Activated naive CD4-positive, alpha-beta T cell treated with anti-CD3 and anti-CD28 coated beads, Interleukin-2, amount 50 U/mL, for 16 hours (primary cell): ENCODE results near the gene DNM2.

Source experiments
- DNase-seq: peaks from one replicate; pipeline ENCODE4 v3.0.0-alpha.2; 2020

DNM2 gene

DNA sequence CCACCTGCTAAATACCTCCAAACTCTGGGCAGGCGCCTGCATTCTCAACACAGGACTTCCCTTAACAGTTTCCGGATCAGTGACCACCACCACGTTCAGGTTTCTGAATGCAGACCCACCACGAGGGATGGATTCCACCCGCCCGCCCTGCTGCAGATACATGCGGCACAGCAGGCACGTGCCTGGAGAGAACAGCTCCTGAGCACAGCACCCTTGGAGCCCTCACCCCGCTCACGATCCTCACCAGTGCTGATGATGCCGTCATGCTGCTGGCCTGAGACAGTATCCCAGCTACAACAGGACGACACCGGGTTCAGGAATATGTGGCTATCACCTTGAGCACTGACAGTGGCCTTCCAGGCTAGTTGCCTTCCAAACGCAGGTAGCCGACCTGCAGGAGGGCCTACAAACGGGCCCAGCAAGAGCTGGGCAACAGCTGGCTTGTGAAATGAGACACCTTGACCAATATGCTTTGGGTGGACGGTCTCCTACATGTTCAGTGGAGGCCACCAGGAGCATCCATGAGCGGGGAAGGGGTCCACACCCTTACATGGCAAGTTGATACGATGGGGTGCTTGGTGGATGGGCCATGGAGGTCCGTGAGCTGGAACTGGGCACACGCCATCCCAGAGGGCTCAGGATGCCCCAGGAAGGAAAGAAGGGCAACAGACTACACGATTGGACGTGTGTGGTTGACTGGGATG lies 26.5 kb upstream of the DNM2 start:
- no peak for DNase-seq

DNA sequence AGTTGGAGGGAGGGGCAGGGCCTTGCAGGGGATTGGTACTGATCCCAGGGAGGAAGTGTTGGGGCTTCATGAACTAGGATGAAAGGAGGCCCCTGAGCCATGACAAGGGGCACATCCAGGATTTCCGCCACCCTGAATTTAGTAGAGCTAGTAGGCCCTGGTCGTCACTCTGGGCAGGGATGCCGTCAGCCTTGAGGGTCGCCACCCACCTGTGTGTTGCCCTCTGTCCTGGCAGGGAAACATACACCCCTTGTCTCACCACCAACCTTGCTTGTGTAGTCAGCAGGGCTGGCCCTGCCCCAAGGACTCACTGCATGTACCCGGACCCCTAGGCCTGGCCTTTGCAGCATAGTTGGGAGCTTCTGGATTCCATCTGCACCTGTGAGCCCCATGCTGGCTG lies 26.0 kb upstream of the DNM2 start:
- no peak for DNase-seq

DNA sequence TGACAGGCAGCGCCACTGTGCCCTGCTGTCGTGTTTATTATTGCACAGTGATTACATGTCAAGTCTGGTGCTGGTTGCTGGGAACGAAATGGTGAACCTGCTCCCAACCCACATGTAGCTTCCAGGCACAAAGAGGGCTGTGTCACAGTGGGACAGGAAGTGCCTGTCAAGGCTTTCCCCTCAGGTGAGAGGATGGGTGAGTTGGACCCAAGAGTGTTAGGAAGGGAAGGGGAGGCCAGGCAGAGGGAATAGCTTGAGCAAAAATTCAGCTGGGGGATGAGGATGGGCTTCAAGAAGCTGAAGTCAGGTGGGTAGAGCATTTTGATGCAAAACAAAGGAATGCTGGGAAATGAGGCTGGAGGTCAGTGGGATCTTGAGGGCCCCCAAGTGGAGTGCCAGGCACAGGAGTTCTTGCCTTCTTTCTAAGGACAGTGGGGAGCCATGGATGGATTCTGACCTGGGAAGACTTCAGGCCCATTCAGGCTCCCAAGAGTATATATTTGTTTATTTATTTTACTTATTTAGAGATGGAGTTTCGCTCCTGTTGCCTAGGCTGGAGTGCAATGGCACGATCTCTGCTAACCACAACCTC lies 25.1 kb upstream of the DNM2 start:
- no peak for DNase-seq

GRCh38 chr19:10694706-10695307 lies 23.1 kb upstream of the DNM2 start:
- DNase-seq, result no peak

DNA sequence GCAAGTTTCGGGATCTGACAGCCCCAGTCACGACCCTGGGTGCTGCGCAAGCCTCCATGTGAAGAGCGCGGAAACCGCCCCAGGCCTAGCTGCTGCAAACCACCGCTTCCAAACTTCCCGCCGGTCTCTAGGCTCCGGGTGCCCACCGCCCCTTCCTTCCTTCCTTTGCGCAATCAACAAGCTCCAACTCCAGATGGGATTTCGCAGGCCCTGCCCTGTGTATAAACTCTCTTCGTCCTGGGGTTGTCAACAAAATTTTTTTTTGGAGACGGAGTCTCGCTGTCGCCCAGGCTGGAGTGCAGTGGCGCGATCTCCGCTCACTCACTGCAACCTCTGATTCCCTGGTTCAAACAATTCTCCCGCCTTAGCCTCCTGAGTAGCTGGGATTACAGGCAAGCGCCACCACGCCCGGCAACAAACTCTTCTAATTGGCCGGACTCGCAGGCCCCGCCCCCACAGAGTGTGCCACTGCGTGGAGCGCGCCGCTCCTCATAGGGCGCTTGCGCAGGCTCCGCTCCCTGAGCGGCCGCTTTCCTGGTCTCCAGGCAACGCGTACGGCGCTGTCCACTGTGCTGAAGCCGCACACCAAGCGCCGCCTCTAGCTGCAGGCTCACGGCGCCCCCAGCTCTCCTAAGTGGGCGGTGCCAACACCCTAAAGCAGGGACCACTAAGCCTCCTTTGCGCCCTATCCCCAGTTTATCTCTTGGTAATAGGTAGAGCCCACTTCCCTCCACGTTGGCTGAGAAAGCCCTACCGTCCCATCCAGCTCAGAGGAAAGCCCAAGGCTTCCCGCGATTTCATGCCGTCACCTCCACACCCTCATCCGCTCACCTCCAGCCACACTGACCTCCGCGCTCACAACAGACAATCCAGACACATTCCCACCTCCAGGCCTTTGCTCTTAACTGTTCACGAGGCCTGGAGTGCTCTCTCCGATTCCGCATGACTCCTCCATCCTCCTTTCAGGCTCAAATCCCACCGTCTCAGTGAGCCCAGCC lies 22.2 kb upstream of the DNM2 start:
- peak; percentile 87 for DNase-seq

GRCh38 chr19:10699650-10700335 lies 18.1 kb upstream of the DNM2 start:
- DNase-seq, result peak; percentile 72

- peak; percentile 34 for DNase-seq
Measured at GRCh38 chr19:10701955-10702525, 15.8 kb upstream of the DNM2 start.

DNA sequence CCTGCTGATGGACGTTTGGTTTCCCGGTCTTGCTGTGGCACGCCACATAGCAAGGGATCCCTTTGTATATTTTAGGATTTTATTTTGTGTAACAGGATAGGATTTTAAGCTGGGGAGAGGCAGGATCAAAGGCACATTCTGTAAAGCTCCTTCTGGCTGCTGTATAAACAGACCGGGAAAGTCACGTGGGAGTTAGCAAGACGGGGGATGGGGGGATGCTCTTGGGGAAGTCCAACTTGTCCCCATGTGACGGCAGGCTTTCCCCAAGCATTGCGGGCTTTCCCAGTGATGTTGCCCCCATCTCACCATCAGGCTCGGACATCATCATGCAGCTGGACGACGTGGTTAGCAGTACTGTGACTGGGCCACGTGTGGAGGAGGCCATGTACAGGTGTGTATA lies 10.9 kb upstream of the DNM2 start:
- DNase-seq, result no peak

DNA sequence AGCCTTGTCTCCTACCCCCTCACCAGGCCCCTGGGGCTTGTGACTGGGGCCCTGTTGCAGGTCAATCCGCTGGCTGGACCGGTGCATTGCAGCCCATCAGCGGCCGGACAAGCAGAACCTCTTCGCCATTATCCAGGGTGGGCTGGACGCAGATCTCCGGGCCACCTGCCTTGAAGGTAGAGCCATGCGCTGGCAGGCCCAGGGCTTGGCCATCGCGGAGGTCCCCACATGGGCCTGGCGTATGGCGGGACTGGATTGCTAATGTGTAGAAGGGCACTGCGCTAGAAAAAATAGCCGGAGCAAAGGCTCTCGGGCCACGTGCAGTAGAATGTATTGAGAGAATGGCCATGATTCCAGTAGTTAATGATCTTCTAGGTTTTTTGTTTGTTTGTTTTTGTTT lies 10.4 kb upstream of the DNM2 start:
- no peak for DNase-seq

DNA sequence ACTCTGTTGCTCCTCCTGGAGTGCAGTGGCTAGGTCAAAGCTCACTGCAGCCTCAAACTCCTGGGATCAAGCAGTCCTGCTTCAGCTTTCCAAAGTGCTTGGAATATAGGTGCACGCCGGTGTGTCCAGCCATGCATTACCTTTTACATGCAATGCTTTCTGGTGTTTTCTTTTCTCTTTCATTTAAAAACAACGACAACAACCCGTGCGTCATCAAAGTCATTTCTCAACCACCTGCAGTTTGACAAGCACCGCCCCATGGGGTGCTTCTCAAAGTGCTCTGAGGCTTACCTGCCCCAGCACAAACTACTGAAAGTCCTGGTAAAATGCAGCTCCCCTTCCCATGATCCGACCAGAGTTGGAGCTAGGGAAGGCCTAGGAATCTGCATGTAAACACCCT lies 9.6 kb upstream of the DNM2 start:
- no peak for DNase-seq

DNA sequence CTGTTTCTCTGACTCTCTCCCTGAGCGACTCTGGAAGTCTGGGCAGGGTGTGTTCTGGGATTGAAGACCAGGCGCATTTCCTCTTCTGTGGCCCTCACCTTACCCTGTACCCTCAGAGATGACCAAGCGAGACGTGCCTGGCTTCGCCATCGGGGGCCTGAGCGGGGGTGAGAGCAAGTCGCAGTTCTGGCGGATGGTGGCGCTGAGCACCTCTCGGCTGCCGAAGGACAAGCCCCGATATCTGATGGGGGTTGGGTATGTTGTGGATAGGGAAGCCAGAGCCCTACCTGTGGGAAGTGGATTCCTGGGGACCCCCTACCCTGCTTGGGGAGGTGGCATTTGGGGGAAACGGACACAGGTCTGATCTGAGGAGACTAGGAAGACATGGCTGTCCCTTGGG lies 5.8 kb upstream of the DNM2 start:
- no peak for DNase-seq

- no peak for DNase-seq
Measured at GRCh38 chr19:10712754-10713153, 5.1 kb upstream of the DNM2 start.

GRCh38 chr19:10713317-10713716 lies 4.6 kb upstream of the DNM2 start:
- DNase-seq, result no peak

GRCh38 chr19:10717054-10717355 lies 874 bp upstream of the DNM2 start:
- no peak for DNase-seq

DNA sequence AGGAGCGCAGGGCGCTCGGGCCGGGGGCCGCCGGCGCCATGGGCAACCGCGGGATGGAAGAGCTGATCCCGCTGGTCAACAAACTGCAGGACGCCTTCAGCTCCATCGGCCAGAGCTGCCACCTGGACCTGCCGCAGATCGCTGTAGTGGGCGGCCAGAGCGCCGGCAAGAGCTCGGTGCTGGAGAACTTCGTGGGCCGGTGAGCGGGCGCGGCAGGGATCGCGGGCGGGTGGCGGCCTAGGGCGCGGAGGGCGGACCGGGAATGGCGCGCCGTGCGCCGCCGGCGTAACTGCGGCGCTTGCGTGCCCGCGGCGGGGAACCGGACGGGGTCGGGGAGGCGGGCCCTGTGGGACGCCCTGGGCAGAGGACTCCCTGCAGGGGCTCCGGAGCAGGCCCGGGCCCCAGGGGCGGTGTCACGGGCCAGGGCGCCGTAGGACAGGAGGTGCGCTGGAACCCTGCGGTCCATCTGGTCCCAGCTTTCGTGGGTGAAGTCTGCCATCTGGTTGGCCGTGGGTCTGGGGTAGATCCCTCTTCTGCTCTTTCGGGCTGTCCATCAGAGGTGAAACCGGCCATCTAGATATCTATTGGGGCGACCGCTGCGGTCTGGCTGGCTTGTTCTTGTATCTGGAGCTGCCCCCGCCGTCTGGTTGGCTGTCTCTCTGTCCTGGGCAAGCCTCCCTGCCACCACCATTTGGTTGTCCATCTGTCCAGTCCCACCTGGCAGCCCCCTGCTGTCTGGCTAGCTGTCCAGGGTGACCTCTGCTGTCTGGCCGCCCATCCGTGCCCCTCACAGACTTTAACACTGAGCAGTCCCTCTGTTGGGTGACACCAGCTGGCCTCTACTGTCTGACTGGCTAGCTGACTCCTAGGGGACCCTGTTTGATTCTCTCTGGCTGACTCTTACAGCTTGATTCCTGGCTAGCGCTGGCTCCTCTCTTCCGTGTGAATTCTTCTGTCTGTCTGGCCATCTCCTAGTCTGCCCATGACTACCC lies 622 bp downstream of the DNM2 start:
- peak; percentile 66 for DNase-seq

DNA sequence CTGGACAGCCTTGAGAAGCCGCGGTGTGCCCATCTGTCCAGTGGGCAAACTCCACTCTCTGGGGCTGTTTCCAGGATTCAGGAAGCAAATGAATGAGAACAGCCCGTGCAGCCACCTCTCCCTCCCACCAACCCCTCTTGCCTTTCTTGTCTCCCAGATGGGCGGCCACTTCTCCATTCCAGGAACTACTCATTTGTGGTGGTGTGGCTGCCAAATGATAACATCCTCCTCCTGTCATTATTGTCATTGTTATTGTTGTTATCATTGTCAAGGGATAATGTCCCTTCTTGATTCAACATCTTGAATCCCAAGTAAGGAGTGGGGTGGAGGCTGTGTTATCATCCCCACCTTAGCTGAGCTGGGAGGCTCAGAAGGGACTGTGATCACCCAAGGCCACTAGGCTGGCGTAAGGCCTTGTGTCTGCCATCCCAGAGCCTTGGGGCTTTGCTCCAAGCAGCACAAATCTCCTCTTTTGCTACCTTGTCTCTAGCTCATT lies 1.6 kb downstream of the DNM2 start:
- DNase-seq, result no peak

DNA sequence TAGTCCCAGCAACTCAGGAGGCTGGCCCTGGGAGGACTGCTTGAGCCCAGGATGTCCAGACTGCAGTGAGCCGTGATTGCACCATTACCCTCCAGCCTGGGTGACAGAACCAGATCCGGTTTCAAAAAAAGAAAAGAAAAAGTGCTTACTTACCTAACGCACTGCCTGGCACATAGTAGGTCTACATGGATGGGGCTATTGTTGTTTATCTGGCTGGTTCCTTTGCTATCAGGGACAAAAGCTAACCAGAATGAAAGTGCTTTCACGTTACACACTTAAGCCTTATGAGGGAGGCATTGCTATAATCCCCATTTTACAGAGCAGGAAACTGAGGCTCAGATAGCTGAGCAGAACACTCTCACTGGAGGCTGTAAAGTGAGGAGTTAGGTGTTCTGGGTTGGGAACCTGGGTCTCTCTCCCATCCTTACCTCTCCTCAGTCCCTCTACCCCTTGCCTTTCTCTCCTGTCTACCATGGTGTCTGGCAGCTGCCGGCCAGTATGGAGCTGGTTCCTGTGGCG lies 2.8 kb downstream of the DNM2 start:
- no peak for DNase-seq

- DNase-seq, result no peak
Measured at GRCh38 chr19:10723591-10723990, 5.7 kb downstream of the DNM2 start.

DNA sequence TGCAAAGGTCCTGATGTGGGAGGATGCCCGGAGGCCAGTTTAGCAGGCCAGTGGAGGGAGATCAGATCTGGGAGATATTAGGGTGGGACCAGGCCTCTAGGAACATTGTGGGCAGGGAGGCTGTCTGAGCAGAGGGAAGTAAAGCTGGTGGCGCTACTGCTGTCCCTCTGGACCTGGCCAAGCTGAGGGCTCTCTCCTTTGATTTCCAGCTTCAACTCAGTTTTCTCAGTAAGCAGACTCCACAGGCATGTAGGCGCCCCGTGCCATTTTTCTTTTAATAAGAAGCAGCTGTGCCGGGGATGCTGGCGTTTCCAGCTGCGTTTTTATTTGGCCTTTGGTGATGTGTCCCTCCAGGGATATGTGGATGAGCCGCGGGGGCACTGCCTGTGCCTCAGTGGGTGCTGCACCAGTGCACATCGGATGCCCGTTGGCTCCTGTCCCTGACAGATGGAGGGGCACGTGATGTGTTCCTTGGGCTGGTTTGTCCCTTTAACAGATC lies 6.7 kb downstream of the DNM2 start:
- DNase-seq, result no peak

GRCh38 chr19:10725415-10725814 lies 7.5 kb downstream of the DNM2 start:
- DNase-seq, result no peak

GRCh38 chr19:10726268-10726667 lies 8.4 kb downstream of the DNM2 start:
- no peak for DNase-seq
